Thoracic aorta (tissue), 2 donors: ENCODE results near the gene TCAIM. TPM values are rescaled to one million over a fixed set of nuclear protein-coding genes. Genes with fewer than 3 reads are reported as not detected.
"Not testable (repeated sequence)": the region's sequence is repeated elsewhere in the genome, so short reads cannot be mapped to it uniquely, and the experiment has no call there.

Source experiments
- ATAC-seq: fragments of 150-250 bp; one replicate; pipeline ENCODE4 v1.8.0; 2017; ENCODE audit warnings: low read depth; ENCODE audit not compliant: insufficient number of reproducible peaks, low FRiP score
- DNase-seq: peaks from one replicate; pipeline ENCODE4 v3.0.0-alpha.2; 2020; ENCODE audit warnings: low spot score
- H3K27ac ChIP-seq, 2 donors: fragments of 200-600 bp; sonication (generic); 1 replicate in 1 of 2; 2 replicates in 1 of 2; pipeline ENCODE4 v1.5.1; 2016; ENCODE audit warnings: mild to moderate bottlenecking in 2 of 2, moderate library complexity in 2 of 2
- H3K27me3 ChIP-seq: fragments of 200-600 bp; sonication (generic); replicated peaks from 2 replicates; pipeline ENCODE4 v1.6.0; 2016; ENCODE audit warnings: mild to moderate bottlenecking; ENCODE audit not compliant: insufficient read depth
- H3K36me3 ChIP-seq: fragments of 200-600 bp; sonication (generic); one replicate; pipeline ENCODE4 v1.5.1; 2016
- H3K4me1 ChIP-seq, 2 donors: fragments of 200-600 bp; sonication (generic); 1 replicate in 1 of 2; 2 replicates in 1 of 2; pipeline versions ENCODE4 v1.5.1 to v1.6.0; 2016; ENCODE audit warnings: low read depth in 2 of 2, mild to moderate bottlenecking in 1 of 2; ENCODE audit not compliant: control insufficient read depth in 1 of 2
- H3K4me3 ChIP-seq: fragments of 200-600 bp; sonication (generic); 2 replicates; pipeline ENCODE4 v1.5.1; 2016; ENCODE audit warnings: mild to moderate bottlenecking
- H3K9me3 ChIP-seq: fragments of 200-600 bp; sonication (generic); 2 replicates; pipeline ENCODE4 v1.5.1; 2016
- CTCF ChIP-seq: fragments of 200-600 bp; sonication (generic); IDR thresholded peaks from one replicate; pipeline ENCODE4 v1.5.1; 2019; ENCODE audit warnings: antibody characterized with exemption
- total RNA-seq, 2 donors: library from RNA; depleted of rRNA; stranded (reverse); fragments of >200 nt; gene quantifications; one replicate each; pipeline versions ENCODE4 v1.1.0 to v1.2.3, GENCODE V29; 2016

The TCAIM gene
- total RNA-seq, 2 donors from 2014 or later: 14.8 to 32.1 TPM

- Histone ChIP-seq H3K36me3 (no peaks in the 10 kb centered on the region), H3K27ac (no peak overlapping the region), H3K9me3 (no peaks in the 10 kb centered on the region), H3K27me3 (no peaks in the 10 kb centered on the region), H3K4me1 (no peaks in the 10 kb centered on the region), H3K4me3 (no peak overlapping the region)
- DNase-seq (no peak), ATAC-seq (no peak)
- TF ChIP-seq CTCF: no peak
Measured at GRCh38 chr3:44412365-44412764, 73.8 kb downstream of the TCAIM start.

DNA sequence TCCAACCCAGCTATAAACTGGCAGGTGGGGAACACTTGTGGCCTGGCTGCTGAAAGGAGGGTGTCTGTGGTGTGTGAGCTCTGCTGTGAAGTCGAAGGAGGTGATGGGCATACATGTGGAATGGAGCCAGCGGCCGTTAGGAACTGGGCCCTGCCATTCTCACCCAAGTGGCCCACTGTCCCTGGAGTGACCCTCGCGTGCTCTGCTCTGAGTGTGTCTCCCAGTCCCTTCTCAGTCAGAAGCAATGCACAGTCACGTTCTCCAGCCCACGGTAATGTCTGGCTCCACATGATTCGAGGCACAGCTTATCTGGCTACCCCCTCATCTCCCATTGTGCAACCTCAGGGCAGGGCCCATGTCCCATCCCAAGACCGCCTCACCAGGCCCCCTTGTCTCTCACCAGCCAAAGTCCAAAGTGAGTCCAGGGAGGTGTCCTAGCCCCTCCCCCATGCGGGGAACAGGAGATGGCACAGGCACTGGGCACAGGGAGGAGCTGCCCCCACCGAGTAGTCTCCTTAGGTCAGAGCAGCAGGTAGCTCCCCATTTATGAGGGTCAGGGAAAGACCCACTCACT is 76.0 kb downstream of the TCAIM start:
- Histone ChIP-seq H3K36me3 (no peaks in the 10 kb centered on the region), H3K4me3 (no peak overlapping the region), H3K27me3 (no peaks in the 10 kb centered on the region), H3K4me1 (no peaks in the 10 kb centered on the region), H3K9me3 (no peaks in the 10 kb centered on the region), H3K27ac (no peak overlapping the region)
- ATAC-seq: no peak
- no peak for DNase-seq
- no peak for TF ChIP-seq CTCF

DNA sequence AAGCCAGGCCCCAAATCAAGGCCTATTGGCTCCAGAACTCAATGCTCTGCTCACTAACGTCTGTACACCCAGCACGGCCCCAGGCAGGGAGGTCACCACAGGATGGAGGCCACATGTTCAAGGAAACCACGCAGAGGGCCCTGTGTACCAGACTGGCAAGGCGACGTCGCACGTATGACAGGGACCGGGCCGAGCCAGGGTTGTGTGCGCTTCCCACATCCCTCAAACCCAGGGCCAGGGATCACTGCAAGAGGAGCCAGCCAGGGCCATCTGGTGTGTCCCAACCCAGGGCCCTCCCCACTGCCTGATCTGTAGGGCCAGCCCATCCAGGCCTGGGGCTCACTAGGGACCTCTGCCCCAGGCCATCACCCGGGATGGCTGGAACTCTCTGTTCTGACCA is 76.9 kb downstream of the TCAIM start:
- ATAC-seq (no peak), DNase-seq (no peak)
- no peaks in the 10 kb centered on the region for H3K9me3 ChIP-seq
- no peak overlapping the region for H3K4me3 ChIP-seq
- H3K4me1 ChIP-seq: no peaks in the 10 kb centered on the region
- no peaks in the 10 kb centered on the region for H3K27me3 ChIP-seq
- no peaks in the 10 kb centered on the region for H3K36me3 ChIP-seq
- TF ChIP-seq CTCF: no peak
- H3K27ac ChIP-seq: no peak overlapping the region

DNA sequence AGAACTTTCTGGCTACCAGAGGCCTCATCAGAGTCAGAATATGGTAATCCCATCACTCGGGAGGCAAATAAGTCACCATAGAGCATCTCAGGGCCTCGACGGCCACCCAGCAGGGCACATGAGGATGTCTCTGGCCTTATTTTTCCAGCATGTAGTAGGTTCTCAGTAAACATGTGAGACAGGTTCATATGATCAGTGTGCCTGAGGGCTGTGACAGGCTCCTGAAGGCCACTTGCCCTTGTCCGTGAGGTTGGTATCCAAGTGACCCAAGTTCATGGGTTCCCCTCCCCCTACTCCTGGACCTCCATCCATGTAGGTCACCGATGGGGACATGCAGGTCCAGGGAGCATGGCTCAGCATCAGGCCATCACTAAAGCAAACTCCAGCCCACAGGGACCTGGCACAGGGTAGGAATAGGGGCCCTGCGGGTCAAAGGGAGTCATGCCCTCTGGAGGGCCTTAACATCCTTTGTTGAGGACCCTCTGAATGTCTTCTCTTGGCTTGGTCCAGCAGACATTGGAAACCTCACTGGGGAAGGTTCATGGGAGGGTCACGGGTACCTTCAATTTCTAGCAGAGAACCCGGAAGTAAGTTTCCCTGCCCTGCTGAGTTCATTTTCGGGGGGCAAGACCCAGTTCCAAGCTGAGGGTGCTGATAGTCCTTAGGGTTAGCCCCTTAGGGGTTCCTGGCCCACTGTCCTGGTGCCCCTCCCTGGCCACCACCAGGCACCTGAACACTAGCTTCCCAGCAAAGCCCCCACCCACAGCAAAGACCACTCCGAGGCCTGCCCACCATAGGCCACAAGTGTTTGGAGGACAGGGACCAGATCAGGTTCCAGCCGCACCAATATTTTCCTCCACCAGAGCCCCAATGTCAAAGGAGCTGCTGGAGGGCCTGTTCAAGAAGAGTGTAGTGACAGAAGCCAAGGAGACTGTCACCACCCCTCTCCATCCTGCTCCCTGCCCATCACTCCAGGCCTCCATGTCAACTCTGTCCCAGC is 77.8 kb downstream of the TCAIM start:
- TF ChIP-seq CTCF: no peak
- DNase-seq: no peak
- ATAC-seq: no peak
- H3K9me3 ChIP-seq: no peaks in the 10 kb centered on the region
- no peak overlapping the region for H3K27ac ChIP-seq
- no peak overlapping the region for H3K4me3 ChIP-seq
- H3K4me1 ChIP-seq: no peaks in the 10 kb centered on the region
- no peaks in the 10 kb centered on the region for H3K27me3 ChIP-seq
- no peaks in the 10 kb centered on the region for H3K36me3 ChIP-seq

GRCh38 chr3:44418118-44418517 is 79.6 kb downstream of the TCAIM start:
- DNase-seq, H3K4me3 ChIP-seq, H3K27ac ChIP-seq, H3K4me1 ChIP-seq, ATAC-seq, H3K9me3 ChIP-seq, H3K27me3 ChIP-seq, H3K36me3 ChIP-seq: not testable (repeated sequence)
